Lung (tissue), 12 donors: Measurements from ENCODE around the gene SH3PXD2A. TPM values are rescaled to one million over a fixed set of nuclear protein-coding genes. Genes with fewer than 3 reads are reported as not detected.

Source experiments
- ATAC-seq: fragments of 200-7000 bp; cut with Tn5 transposase; one replicate; pipeline ENCODE4 v1.9.1; 2020; ENCODE audit warnings: moderate number of reproducible peaks; ENCODE audit not compliant: insufficient read depth, low FRiP score
- DNase-seq, 3 donors: peaks; one replicate each; pipeline ENCODE4 v3.0.0-alpha.2; 2013 to 2017
- H3K27ac ChIP-seq, 2 donors: one replicate each; pipeline ENCODE4 v1.5.1; 2013; ENCODE audit warnings: mild to moderate bottlenecking in 2 of 2, moderate library complexity in 2 of 2, control low read depth in 1 of 2, inconsistent platforms in 1 of 2, low read depth in 1 of 2, low read length in 1 of 2
- H3K27me3 ChIP-seq, 3 donors: one replicate each; pipeline ENCODE4 v1.5.1; 2013; ENCODE audit warnings: low read length in 2 of 3; ENCODE audit not compliant: control insufficient read depth in 3 of 3, insufficient read depth in 3 of 3
- H3K36me3 ChIP-seq, 4 donors: one replicate each; pipeline ENCODE4 v1.5.1; 2013; ENCODE audit warnings: low read length in 4 of 4, mild to moderate bottlenecking in 1 of 4, moderate library complexity in 1 of 4; ENCODE audit not compliant: control insufficient read depth in 4 of 4, insufficient read depth in 4 of 4
- H3K4me1 ChIP-seq, 5 donors: one replicate each; pipeline ENCODE4 v1.5.1; 2013; ENCODE audit warnings: low read length in 5 of 5, mild to moderate bottlenecking in 2 of 5, moderate library complexity in 1 of 5; ENCODE audit not compliant: control insufficient read depth in 5 of 5, insufficient read depth in 5 of 5
- H3K4me3 ChIP-seq: one replicate; pipeline ENCODE4 v1.5.1; 2013; ENCODE audit warnings: mild to moderate bottlenecking, control low read depth, moderate library complexity
- H3K9ac ChIP-seq, 2 donors: one replicate each; pipeline ENCODE4 v1.5.1; 2013; ENCODE audit warnings: low read length in 2 of 2, control low read depth in 1 of 2; ENCODE audit not compliant: insufficient read depth in 1 of 2
- H3K9me3 ChIP-seq, 4 donors: one replicate each; pipeline ENCODE4 v1.5.1; 2013; ENCODE audit warnings: low read length in 3 of 4, mild to moderate bottlenecking in 1 of 4, moderate library complexity in 1 of 4; ENCODE audit not compliant: control insufficient read depth in 4 of 4, insufficient read depth in 3 of 4
- CTCF ChIP-seq: IDR thresholded peaks from 2 replicates; pipeline ENCODE4 v1.5.1; 2012; ENCODE audit warnings: mild to moderate bottlenecking; ENCODE audit errors: control extremely low read depth, extremely low read depth
- WGBS, 2 donors: extraction: QIAGEN DNeasy Blood & Tissue Kit; methylation state at CpG; one replicate each; pipeline ENCODE4 v1.1.7; 2013; 5-methylcytosine and 5-hydroxymethylcytosine counted together
- polyA plus RNA-seq, 2 donors: library from polyadenylated mRNA; stranded (reverse); fragments of 200-250 nt; gene quantifications; one replicate each; pipeline ENCODE4 v1.2.1, GENCODE V29; 2013
- total RNA-seq, 2 donors: library from RNA; depleted of rRNA in 1 of 2; stranded (reverse); fragments of >200 nt in 1 of 2; gene quantifications; one replicate each; pipeline ENCODE4 v1.2.1, GENCODE V29; 2014 to 2021
- donor health status: control.
- donor health status: control.
- donor health status: Bipolar disorder and iron deficiency.
- donor health status: healthy.
- donor health status: DM: yes; HTN: yes; CAD: no.

Gene SH3PXD2A
- total and polyA plus RNA-seq, 4 donors = 9.9 to 53.2 (median 29.2) TPM

- Histone ChIP-seq H3K27ac (peak overlapping the region; percentile 21 to 82), H3K9ac (no peak overlapping the region), H3K36me3 (peaks cover 3 to 14% (median 7%) of the 10 kb centered on the region in 4 donors), H3K4me1 (peaks cover 3 to 19% (median 11%) of the 10 kb centered on the region in 5 donors), H3K9me3 (no peaks in the 10 kb centered on the region), H3K27me3 (no peaks in the 10 kb centered on the region), H3K4me3 (no peak overlapping the region)
- WGBS, 2 donors = 81 to 92% methylated on average over 7 of the region's 7 CpGs
- no peak for TF ChIP-seq CTCF
- DNase-seq (no peak), ATAC-seq (no peak)
Measured at GRCh38 chr10:103794996-103795395, 60.4 kb downstream of the SH3PXD2A start.

GRCh38 chr10:103793920-103794883, 61.2 kb downstream of the SH3PXD2A start:
- no peak overlapping the region for H3K9ac ChIP-seq
- ATAC-seq = peak; percentile 79
- no peak for TF ChIP-seq CTCF
- no peaks in the 10 kb centered on the region for H3K27me3 ChIP-seq
- H3K27ac ChIP-seq = peak overlapping the region; percentile 21 to 80
- no peak overlapping the region for H3K4me3 ChIP-seq
- DNase-seq = peak; percentile 66 to 83 (median 71)
- peaks cover 0 to 11% (median 7%) of the 10 kb centered on the region in 4 donors for H3K36me3 ChIP-seq
- WGBS, 2 donors = 50 to 62% methylated on average over 13 of the region's 13 CpGs
- H3K4me1 ChIP-seq = peaks cover 5 to 26% (median 15%) of the 10 kb centered on the region in 5 donors
- no peaks in the 10 kb centered on the region for H3K9me3 ChIP-seq

- Histone ChIP-seq H3K27ac (peak overlapping the region in 1 of 2 donors; percentile 34), H3K27me3 (no peaks in the 10 kb centered on the region), H3K9ac (no peak overlapping the region), H3K9me3 (no peaks in the 10 kb centered on the region), H3K36me3 (peaks cover 0 to 10% (median 6%) of the 10 kb centered on the region in 4 donors), H3K4me1 (peaks cover 5 to 28% (median 19%) of the 10 kb centered on the region in 5 donors), H3K4me3 (no peak overlapping the region)
- DNase-seq = no peak
- no peak for ATAC-seq
- 75 to 96% methylated on average over 3 of the region's 3 CpGs for WGBS, 2 donors
- TF ChIP-seq CTCF = no peak
Measured at GRCh38 chr10:103793429-103793828, 61.9 kb downstream of the SH3PXD2A start.
